SK-N-SH (cell line): Measurements from ENCODE around the gene CTBP2.

Experiments used
- CTCF ChIP-seq: fragments of 200-600 bp; sonication (generic); IDR thresholded peaks from 2 replicates; pipeline ENCODE4 v1.6.1; 2017; ENCODE audit warnings: antibody characterized with exemption, mild to moderate bottlenecking, moderate library complexity
- FOXJ3 ChIP-seq: sonication (generic); formaldehyde crosslinking; IDR thresholded peaks from 2 replicates; pipeline ENCODE4 v1.5.1; 2020; ENCODE audit warnings: mild to moderate bottlenecking, missing genetic modification reagents
- MXI1 ChIP-seq: IDR thresholded peaks from 2 replicates; pipeline ENCODE4 v1.6.1; 2012; ENCODE audit warnings: mild to moderate bottlenecking, low read depth, low read length, improper control_type of control experiment
- NRF1 ChIP-seq: IDR thresholded peaks from 2 replicates; pipeline ENCODE4 v1.6.1; 2012; ENCODE audit warnings: low read depth, mild to moderate bottlenecking, low read length
- POLR2AphosphoS5 ChIP-seq: IDR thresholded peaks from 2 replicates; pipeline ENCODE4 v1.6.1; 2012; ENCODE audit warnings: low read depth, low read length
- TAF1 ChIP-seq: IDR thresholded peaks from 2 replicates; pipeline ENCODE4 v1.6.1; 2012; ENCODE audit warnings: low read depth, mild to moderate bottlenecking, low read length, moderate library complexity, borderline replicate concordance
- YY1 ChIP-seq: IDR thresholded peaks from 2 replicates; pipeline ENCODE4 v1.4.0; 2012; ENCODE audit warnings: low read depth, mild to moderate bottlenecking

DNA sequence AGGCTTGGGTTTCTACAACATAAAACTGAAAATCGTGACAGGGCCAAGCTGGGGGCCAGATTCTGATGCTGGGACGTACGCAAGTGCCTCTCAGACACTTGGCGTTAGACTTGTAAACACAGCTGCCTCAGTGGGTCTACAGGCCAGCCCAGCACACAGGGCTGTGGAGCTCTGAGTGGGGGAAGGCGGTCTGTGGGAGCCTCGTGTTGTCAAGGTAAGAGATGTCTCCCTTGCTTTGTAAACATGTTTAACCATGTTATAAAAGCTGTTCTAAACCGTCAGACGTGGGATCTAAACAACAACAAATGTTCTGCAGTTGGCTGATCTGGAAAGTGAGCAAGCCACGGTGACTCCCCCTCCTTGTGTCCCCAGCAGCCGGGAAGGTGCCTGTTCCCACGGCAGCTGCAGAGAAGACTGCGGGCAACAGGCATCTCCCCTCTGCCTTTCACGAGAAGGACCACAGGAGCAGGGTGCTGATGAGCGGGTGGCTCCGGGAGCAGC is 150.7 kb downstream of the CTBP2 start:
- TF ChIP-seq CTCF (no peak), MXI1 (no peak), YY1 (no peak), POLR2AphosphoS5 (no peak), FOXJ3 (CRISPR knock-in tag) (no peak), TAF1 (no peak), NRF1 (no peak)
